Renal pelvis (tissue), 4 donors: Measurements from ENCODE around the gene CABLES2. TPM values are rescaled to one million over a fixed set of nuclear protein-coding genes. Genes with fewer than 3 reads are reported as not detected.
"Not testable (repeated sequence)": the region's sequence is repeated elsewhere in the genome, so short reads cannot be mapped to it uniquely, and the experiment has no call there.

Experiments used
- DNase-seq: peaks from one replicate; pipeline ENCODE4 v3.0.0-alpha.2; 2013
- polyA plus RNA-seq, 3 donors: library from polyadenylated mRNA; unstranded; fragments of 120-200 nt; gene quantifications; one replicate each; pipeline ENCODE4 v1.2.1, GENCODE V29; 2013; ENCODE audit not compliant: insufficient read length in 3 of 3

Gene CABLES2
- polyA plus RNA-seq, 3 donors: 8.6 to 13.8 (median 10.1) TPM

- DNase-seq: not testable (repeated sequence)
Observed at GRCh38 chr20:62373631-62374179, 33.4 kb downstream of the CABLES2 start.

GRCh38 chr20:62372042-62372993, 34.8 kb downstream of the CABLES2 start:
- no peak for DNase-seq

- no peak for DNase-seq
Observed at GRCh38 chr20:62371588-62372041, 35.5 kb downstream of the CABLES2 start.

- no peak for DNase-seq
Observed at GRCh38 chr20:62370807-62371587, 36.1 kb downstream of the CABLES2 start.

GRCh38 chr20:62370115-62370806, 36.8 kb downstream of the CABLES2 start:
- DNase-seq: no peak

- DNase-seq: no peak
Observed at GRCh38 chr20:62369815-62370114, 37.3 kb downstream of the CABLES2 start.

GRCh38 chr20:62368976-62369814, 37.9 kb downstream of the CABLES2 start:
- no peak for DNase-seq

GRCh38 chr20:62368392-62368975, 38.6 kb downstream of the CABLES2 start:
- DNase-seq: no peak

GRCh38 chr20:62367633-62368391, 39.3 kb downstream of the CABLES2 start:
- DNase-seq: no peak

GRCh38 chr20:62367136-62367632, 39.9 kb downstream of the CABLES2 start, which contains the start of gene LAMA5:
Gene LAMA5 (minus strand): TSS chr20:62367312. CDS start chr20:62367245, 67 bp downstream.
- no peak for DNase-seq

- DNase-seq: no peak
Observed at GRCh38 chr20:62366370-62367135, 40.5 kb downstream of the CABLES2 start.

- no peak for DNase-seq
Observed at GRCh38 chr20:62365814-62366369, 41.2 kb downstream of the CABLES2 start.

- DNase-seq: no peak
Observed at GRCh38 chr20:62364911-62365736, 42.0 kb downstream of the CABLES2 start.

- no peak for DNase-seq
Observed at GRCh38 chr20:62363920-62364851, 42.9 kb downstream of the CABLES2 start.

- DNase-seq: no peak
Observed at GRCh38 chr20:62362991-62363919, 43.8 kb downstream of the CABLES2 start.
